ENCODE measurements around the gene CAMK2B.

GRCh38 chr7:44231088-44231487 is 94.3 kb downstream of the CAMK2B start:
- TF ChIP-seq CTCF (IDR thresholded peaks at IDR 0.05), result no peak
- TF ChIP-seq EP300 (IDR thresholded peaks at IDR 0.05), result no peak
- TF ChIP-seq POLR2A (IDR thresholded peaks at IDR 0.05), result no peak

Measured in sigmoid colon (tissue), 4 donors.